D721Med (cell line): Measurements from ENCODE around the gene SORCS2.
A peak's percentile ranks its signal among the peaks of the same experiment; 100 is the strongest.

Experiments used
- DNase-seq: peaks from one replicate; pipeline ENCODE4 v3.0.0; 2011; ENCODE audit warnings: low spot score; ENCODE audit not compliant: insufficient read length
- FAIRE-seq: peaks from 2 replicates; lab custom pipeline; 2011; peaks lifted over from hg19 to GRCh38; lab: Jason Lieb, UNC
- CTCF ChIP-seq: IDR thresholded peaks from 2 replicates; pipeline ENCODE4 v1.5.1; 2012; ENCODE audit warnings: mild to moderate bottlenecking, control low read depth; ENCODE audit not compliant: insufficient read depth; ENCODE audit errors: missing control alignments

Gene SORCS2

DNA sequence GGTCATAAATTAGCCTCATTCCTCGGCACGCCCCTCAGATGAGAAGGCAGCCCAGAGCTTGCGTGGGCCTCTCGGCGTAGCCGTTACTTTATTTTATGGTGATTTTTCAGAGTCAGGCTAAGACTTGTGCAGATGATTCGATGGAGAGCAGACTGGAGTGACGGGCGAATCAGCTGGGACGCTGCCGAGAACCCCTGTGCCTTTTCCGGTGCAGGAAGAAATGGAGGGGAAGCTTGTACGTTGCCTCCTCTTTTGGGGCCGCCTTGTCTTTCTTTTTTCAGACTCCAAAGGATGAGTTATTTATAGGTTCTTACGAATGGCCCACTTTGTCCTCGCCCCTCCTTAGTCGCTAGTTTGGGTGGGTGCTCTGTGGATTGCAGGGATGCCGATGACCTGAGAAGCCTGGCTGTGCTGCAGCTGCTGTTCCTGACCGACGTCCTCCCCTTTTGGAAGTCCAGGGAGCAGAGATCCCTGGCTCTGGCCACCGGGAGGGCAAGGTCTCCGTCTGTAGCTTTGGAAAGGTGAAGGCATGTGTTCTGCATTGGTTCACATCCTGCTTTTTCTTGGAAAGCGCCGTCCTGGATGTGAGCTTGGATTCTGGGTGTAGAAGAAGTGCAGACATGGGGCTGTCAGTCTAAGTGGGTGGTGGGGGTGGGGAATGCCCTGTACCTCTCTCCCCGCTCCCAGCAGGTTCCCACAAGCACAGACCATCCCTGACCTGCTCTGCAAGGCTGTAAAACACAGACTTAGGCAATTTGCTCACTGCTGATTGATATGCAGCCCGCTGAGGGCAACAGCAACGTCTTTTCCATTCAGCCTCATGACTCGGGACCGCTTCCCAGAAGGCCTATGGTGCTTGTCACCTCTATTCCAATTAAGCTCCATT lies 9.3 kb downstream of the SORCS2 start:
- FAIRE-seq (no peak), DNase-seq (no peak)
- TF ChIP-seq CTCF, result no peak

DNA sequence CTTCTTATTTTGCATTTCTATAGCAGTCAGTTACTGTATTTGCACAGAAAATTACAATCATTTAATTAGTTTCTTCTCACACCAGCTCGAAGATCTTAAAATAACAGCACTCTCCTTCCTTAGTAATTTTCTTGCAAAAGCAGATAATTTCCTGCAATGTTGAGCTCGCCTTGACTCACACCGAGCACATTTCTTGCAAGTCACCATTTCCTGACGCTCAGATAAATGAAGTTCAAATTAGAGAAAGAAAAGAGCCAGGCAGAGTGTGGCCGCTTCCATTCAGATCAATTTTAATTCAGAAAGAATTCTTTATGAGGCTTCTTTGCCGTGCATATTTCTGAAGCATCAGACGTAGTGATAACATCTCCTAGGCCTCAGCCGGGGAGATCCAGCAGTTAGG lies 10.1 kb downstream of the SORCS2 start:
- TF ChIP-seq CTCF, result no peak
- FAIRE-seq, result no peak
- DNase-seq, result no peak

DNA sequence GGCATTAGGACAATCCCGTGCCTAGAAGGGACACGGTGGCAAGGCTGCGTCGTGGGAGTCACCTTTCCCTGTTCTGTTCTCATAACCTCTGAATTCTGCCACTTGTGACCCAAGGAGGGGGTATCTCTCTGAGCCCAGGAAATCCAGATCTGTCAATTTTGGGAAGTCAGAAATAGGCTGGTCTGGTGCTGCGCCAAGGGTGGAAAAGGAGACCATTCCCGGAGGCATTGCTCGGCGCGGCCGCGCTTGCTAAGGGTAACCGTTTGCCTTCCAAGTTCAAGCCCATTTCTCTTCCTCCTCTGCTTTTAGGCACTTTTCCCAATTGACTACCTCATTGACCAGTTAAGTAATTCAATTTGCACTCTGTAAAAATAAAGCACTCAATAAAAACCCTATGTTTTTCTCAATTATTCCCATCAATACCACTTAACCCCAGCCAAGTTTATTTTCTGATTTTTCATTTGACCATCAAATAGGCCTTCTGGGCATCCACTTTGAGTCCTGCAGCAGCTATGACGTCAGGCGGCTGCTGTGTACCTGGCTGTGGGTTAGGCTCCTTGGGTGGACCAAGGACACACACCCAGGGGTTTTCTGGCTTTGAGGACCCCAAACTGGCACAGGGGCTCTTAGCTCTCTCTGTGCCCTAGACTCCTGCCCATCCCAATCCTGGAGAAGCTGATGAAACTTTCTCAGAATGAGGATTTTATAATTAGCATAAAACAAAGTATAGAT lies 12.5 kb downstream of the SORCS2 start:
- no peak for FAIRE-seq
- DNase-seq, result no peak
- TF ChIP-seq CTCF, result no peak

- DNase-seq, result peak; percentile 64
- TF ChIP-seq CTCF, result no peak
- FAIRE-seq, result no peak
These were observed 14.0 kb downstream of the SORCS2 start for GRCh38 chr4:7206385-7206784.

GRCh38 chr4:7206911-7207567 lies 14.7 kb downstream of the SORCS2 start:
- DNase-seq (no peak), FAIRE-seq (no peak)
- TF ChIP-seq CTCF, result no peak

- TF ChIP-seq CTCF, result no peak
- DNase-seq, result no peak
- no peak for FAIRE-seq
These were observed 15.4 kb downstream of the SORCS2 start for GRCh38 chr4:7207628-7208231.
